Stomach smooth muscle (tissue), 2 donors: ENCODE data around the gene ALOX5.
"Not testable (repeated sequence)": the region's sequence is repeated elsewhere in the genome, so short reads cannot be mapped to it uniquely, and the experiment has no call there.

Experiments used
- H3K27ac ChIP-seq: one replicate; pipeline ENCODE4 v1.7.0; 2013; ENCODE audit warnings: mild to moderate bottlenecking, low read length, inconsistent platforms
- H3K27me3 ChIP-seq, 2 donors: one replicate each; pipeline ENCODE4 v1.7.0; 2013; ENCODE audit warnings: low read length in 2 of 2; ENCODE audit not compliant: insufficient read depth in 2 of 2, control insufficient read depth in 1 of 2
- H3K36me3 ChIP-seq, 2 donors: one replicate each; pipeline ENCODE4 v1.7.0; 2013; ENCODE audit warnings: low read length in 2 of 2; ENCODE audit not compliant: control insufficient read depth in 2 of 2, insufficient read depth in 2 of 2
- H3K4me1 ChIP-seq: one replicate; pipeline ENCODE4 v1.7.0; 2013; ENCODE audit warnings: low read length; ENCODE audit not compliant: control insufficient read depth, insufficient read depth
- H3K4me3 ChIP-seq, 2 donors: one replicate each; pipeline ENCODE4 v1.7.0; 2013; ENCODE audit warnings: low read length in 2 of 2
- H3K9ac ChIP-seq, 2 donors: one replicate each; pipeline ENCODE4 v1.7.0; 2013; ENCODE audit warnings: low read length in 2 of 2, mild to moderate bottlenecking in 1 of 2
- H3K9me3 ChIP-seq, 2 donors: one replicate each; pipeline ENCODE4 v1.7.0; 2013; ENCODE audit warnings: low read length in 2 of 2; ENCODE audit not compliant: control insufficient read depth in 2 of 2
- donor health status: healthy.
- donor health status: Pancreatic carcinoma.

ALOX5 gene

DNA sequence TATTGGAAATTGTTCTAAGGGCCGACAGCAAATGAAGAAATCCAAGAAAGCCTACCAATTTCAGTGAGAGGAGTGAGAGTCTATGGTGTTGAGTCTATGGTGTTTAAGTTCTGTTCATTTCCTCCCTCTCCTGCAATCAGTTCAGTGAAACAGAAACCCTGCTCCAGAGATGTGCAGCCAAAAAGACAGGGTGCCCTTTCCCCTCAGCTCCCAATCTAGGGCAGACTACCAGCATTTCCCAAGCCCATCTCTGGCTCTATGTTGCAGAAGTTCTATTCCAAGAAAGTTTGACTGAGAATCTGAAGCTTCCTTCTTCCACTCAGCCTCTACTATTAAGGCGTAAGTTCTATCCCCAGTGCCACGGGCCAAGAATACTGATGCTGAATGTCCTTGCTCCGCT lies 18.5 kb upstream of the ALOX5 start:
- H3K36me3 ChIP-seq, result no peaks in the 10 kb centered on the region

DNA sequence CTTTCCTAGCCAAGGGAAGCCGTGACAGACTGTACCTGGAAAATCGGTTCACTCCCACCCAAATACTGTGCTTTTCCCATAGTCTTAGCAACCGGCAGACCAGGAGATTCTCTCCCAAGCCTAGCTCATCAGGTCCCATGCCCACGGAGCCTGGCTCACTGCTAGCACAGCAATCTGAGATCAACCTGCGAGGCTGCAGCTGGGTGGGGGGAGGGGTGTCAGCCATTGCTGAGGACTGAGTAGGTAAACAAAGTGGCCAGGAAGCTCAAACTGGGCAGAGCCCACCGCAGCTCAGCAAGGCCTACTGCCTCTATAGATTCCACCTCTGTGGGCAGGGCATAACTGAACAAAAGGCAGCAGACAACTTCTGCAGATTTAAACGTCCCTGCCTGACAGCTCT lies 15.1 kb upstream of the ALOX5 start:
- not testable (repeated sequence) for H3K9ac ChIP-seq, H3K27ac ChIP-seq, H3K36me3 ChIP-seq, H3K9me3 ChIP-seq, H3K4me1 ChIP-seq, H3K27me3 ChIP-seq, H3K4me3 ChIP-seq

More for the DNA sequence above, 18.5 kb upstream of the ALOX5 start:
- no peak overlapping the region for H3K27ac ChIP-seq
- no peaks in the 10 kb centered on the region for H3K4me1 ChIP-seq
- no peak overlapping the region for H3K9ac ChIP-seq
- H3K9me3 ChIP-seq, result no peaks in the 10 kb centered on the region
- H3K4me3 ChIP-seq, result no peak overlapping the region
- no peaks in the 10 kb centered on the region for H3K27me3 ChIP-seq

DNA sequence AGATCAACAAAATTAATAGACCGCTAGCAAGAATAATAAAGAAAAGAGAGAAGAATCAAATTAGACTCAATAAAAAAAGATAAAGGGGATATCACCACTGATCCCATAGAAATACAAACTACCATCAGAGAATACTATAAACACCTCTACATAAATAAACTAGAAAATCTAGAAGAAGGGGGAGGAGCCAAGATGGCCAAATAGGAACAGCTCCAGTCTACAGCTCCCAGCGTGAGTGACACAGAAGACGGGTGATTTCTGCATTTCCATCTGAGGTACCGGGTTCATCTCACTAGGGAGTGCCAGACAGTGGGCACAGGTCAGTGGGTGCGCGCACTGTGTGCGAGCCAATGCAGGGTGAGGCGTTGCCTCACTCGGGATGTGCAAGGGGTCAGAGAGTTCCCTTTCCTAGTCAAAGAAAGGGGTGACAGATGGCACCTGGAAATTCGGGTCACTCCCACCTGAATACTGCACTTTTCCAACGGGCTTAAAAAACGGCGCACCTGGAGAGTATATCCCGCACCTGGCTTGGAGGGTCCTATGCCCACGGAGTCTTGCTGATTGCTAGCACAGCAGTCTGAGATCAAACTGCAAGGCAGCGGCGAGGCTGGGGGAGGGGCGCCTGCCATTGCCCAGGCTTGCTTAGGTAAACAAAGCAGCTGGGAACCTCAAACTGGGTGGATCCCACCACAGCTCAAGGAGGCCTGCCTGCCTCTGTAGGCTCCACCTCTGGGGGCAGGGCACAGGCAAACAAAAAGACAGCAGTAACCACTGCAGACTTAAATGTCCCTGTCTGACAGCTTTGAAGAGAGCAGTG lies 11.8 kb upstream of the ALOX5 start:
- H3K9ac ChIP-seq, H3K4me3 ChIP-seq, H3K36me3 ChIP-seq, H3K4me1 ChIP-seq, H3K27ac ChIP-seq, H3K27me3 ChIP-seq, H3K9me3 ChIP-seq: not testable (repeated sequence)

DNA sequence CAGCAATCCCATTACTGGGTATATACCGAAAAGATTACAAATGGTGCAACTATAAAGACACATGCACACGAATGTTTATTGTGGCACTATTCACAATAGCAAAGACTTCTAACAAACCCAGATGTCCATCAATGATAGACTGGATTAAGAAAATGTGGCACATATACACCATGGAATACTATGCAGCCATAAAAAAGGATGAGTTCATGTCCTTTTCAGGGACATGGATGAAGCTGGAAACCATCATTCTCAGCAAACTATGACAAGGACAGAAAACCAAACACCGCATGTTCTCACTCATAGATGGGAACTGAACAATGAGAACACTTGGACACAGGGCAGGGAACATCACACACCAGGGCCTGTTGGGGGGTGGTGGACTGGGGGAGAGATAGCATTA lies 6.4 kb upstream of the ALOX5 start:
- not testable (repeated sequence) for H3K9me3 ChIP-seq, H3K27ac ChIP-seq, H3K27me3 ChIP-seq, H3K36me3 ChIP-seq, H3K9ac ChIP-seq, H3K4me3 ChIP-seq, H3K4me1 ChIP-seq

DNA sequence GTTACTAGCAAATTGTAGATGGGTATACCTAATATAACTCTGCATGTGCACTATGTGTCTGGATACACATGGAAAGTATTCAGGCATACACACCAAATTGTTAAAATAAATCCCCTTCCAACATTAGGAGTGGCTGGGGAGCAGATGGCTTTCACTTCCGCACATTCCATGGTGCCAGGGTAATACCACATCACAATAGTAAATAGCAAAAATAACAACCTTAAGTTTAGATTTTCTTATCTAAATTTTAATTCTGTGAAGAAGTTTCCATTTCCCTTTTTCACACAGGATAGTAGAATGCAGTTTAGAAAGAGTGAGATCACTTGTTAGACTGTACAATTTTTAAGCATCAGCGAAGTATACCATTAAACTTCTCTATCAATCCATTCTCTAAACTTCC lies 5.8 kb upstream of the ALOX5 start:
- H3K27me3 ChIP-seq, result no peaks in the 10 kb centered on the region
- H3K4me1 ChIP-seq, result peaks cover 2% of the 10 kb centered on the region
- H3K9ac ChIP-seq, result no peak overlapping the region
- no peaks in the 10 kb centered on the region for H3K36me3 ChIP-seq
- no peaks in the 10 kb centered on the region for H3K9me3 ChIP-seq
- no peak overlapping the region for H3K4me3 ChIP-seq
- no peak overlapping the region for H3K27ac ChIP-seq

GRCh38 chr10:45370202-45370955 lies 3.6 kb upstream of the ALOX5 start:
- Histone ChIP-seq H3K4me1 (peaks cover 19% of the 10 kb centered on the region), H3K27me3 (peaks cover 10 to 13% of the 10 kb centered on the region in 2 donors), H3K9me3 (no peaks in the 10 kb centered on the region), H3K9ac (no peak overlapping the region), H3K27ac (no peak overlapping the region), H3K36me3 (no peaks in the 10 kb centered on the region), H3K4me3 (no peak overlapping the region)

DNA sequence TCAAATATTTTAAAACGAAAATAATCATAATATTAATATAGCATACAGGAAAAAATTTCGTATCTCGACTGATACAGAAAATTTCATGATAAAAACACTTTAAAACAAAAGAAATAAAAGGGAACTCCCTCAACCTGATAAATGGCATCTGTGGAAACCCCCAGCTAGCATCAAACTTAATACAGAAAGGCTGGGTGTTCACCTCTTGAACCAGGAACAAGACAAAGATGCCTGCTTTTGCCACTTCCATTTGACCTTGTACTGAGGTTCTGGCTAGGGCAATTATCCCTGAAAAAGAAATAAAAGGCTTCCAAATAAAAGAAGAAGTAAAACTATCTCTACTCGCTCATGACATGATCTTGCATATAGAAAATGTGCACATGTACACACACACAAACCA lies 2.5 kb upstream of the ALOX5 start:
- peaks cover 19% of the 10 kb centered on the region for H3K4me1 ChIP-seq
- peaks cover 17 to 20% of the 10 kb centered on the region in 2 donors for H3K27me3 ChIP-seq
- H3K36me3 ChIP-seq, result no peaks in the 10 kb centered on the region
- no peak overlapping the region for H3K27ac ChIP-seq
- H3K4me3 ChIP-seq, result no peak overlapping the region
- no peak overlapping the region for H3K9ac ChIP-seq
- no peaks in the 10 kb centered on the region for H3K9me3 ChIP-seq

- peaks cover 17 to 22% of the 10 kb centered on the region in 2 donors for H3K27me3 ChIP-seq
- no peak overlapping the region for H3K9ac ChIP-seq
- no peaks in the 10 kb centered on the region for H3K36me3 ChIP-seq
- H3K27ac ChIP-seq, result no peak overlapping the region
- H3K4me3 ChIP-seq, result no peak overlapping the region
- no peaks in the 10 kb centered on the region for H3K9me3 ChIP-seq
- peaks cover 19% of the 10 kb centered on the region for H3K4me1 ChIP-seq
These were observed 1.6 kb upstream of the ALOX5 start for GRCh38 chr10:45372251-45372951.

DNA sequence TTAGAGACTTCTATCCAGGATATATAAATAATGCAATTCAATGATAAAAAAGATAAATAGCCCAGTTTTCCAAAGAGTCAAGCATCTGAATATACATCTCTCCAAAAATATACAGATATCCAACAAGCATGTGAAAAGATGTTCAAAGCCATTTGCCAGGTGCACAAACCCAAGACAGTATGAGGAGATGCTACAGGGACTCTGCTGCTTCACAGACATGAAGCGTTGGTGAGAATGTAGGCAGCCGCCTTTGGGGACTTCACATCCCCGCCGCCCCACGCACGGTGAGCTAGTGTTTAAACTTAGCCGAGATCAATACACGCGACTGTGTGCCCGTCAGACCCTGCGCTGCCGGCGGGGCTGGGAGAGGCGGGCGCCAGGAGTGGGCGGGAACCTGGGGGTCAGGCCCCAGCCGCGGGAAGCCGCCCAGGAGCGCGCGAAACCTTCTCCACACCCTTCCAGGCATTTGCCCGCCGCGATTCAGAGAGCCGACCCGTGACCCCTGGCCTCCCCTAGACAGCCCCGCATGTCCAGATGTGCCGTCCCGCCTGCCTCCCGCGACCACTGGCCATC lies 927 bp upstream of the ALOX5 start:
- Histone ChIP-seq H3K9me3 (no peaks in the 10 kb centered on the region), H3K36me3 (no peaks in the 10 kb centered on the region), H3K4me1 (peaks cover 19% of the 10 kb centered on the region), H3K4me3 (peak overlapping the region; percentile 66 to 71), H3K27ac (no peak overlapping the region), H3K27me3 (peaks cover 23 to 28% of the 10 kb centered on the region in 2 donors), H3K9ac (no peak overlapping the region)

DNA sequence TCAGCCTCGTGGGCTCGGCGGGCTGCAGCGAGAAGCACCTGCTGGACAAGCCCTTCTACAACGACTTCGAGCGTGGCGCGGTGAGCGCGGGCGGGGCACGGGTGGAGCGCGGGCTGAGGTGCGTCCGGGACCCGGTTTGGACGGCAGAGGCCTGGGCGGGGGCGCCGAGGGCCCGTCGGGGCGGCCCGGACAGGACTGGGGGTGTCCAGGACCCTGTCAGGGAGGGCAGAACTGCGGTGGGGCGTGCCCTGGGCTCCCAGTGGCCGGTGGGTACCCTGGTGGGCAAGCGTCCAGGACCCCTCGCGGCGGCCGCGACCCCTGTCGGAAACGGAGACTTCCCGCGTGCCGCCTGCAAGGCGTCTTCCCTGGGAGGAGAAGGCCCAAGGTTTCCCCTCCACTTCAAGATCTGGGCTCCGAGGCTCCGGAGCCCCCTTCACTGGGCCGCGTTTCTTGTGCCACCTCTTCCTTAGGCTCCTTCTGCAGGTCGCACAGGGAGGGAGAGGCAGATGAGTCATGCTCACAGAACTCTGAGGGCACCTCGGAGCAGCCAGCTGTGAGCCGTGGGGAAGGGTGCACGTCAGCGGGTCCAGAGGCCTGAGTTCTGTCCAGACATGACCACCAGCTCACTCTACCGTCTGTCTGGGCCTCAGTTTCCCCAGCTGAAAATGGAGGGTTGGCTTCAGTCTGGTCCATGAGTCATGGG lies 485 bp downstream of the ALOX5 start:
- H3K36me3 ChIP-seq, result no peaks in the 10 kb centered on the region
- no peak overlapping the region for H3K9ac ChIP-seq
- no peaks in the 10 kb centered on the region for H3K9me3 ChIP-seq
- peak overlapping the region; percentile 45 to 66 for H3K4me3 ChIP-seq
- H3K27me3 ChIP-seq, result peaks cover 36 to 41% of the 10 kb centered on the region in 2 donors
- peaks cover 19% of the 10 kb centered on the region for H3K4me1 ChIP-seq
- no peak overlapping the region for H3K27ac ChIP-seq
